HG02678 (cell line): ENCODE measurements around the gene IKZF2.

ENCODE experiments used
- ATAC-seq: cut with Tn5 transposase; IDR thresholded peaks from one replicate; pipeline ENCODE4 v1.9.1; 2021; ENCODE audit warnings: mild to moderate bottlenecking, moderate library complexity; ENCODE audit not compliant: unreplicated experiment

The IKZF2 gene

GRCh38 chr2:212962691-212963090 is 188.7 kb downstream of the IKZF2 start:
- no peak for ATAC-seq

- ATAC-seq: peak; percentile 51
Observed at GRCh38 chr2:212961255-212961654, 190.2 kb downstream of the IKZF2 start.

- ATAC-seq: no peak
Observed at GRCh38 chr2:212960336-212960735, 191.1 kb downstream of the IKZF2 start.

- ATAC-seq: no peak
Observed at GRCh38 chr2:212959471-212960117, 191.8 kb downstream of the IKZF2 start.

- ATAC-seq: no peak
Observed at GRCh38 chr2:212958757-212959295, 192.6 kb downstream of the IKZF2 start.

- no peak for ATAC-seq
Observed at GRCh38 chr2:212958133-212958532, 193.3 kb downstream of the IKZF2 start.

- no peak for ATAC-seq
Observed at GRCh38 chr2:212957624-212958023, 193.8 kb downstream of the IKZF2 start.

GRCh38 chr2:212956665-212957607 is 194.5 kb downstream of the IKZF2 start:
- no peak for ATAC-seq

GRCh38 chr2:212953170-212953920 is 198.1 kb downstream of the IKZF2 start:
- ATAC-seq: peak; percentile 92

- no peak for ATAC-seq
Observed at GRCh38 chr2:212949786-212950185, 201.6 kb downstream of the IKZF2 start.
